HepG2 (cell line): Measurements from ENCODE around the gene ARHGAP45. TPM values are rescaled to one million over a fixed set of nuclear protein-coding genes. Genes with fewer than 3 reads are reported as not detected.

Experiments
- ATAC-seq: fragments of 200-7000 bp; cut with Tn5 transposase; 3 replicates; pipeline ENCODE4 v1.9.1; 2020; ENCODE audit warnings: mild to moderate bottlenecking, moderate library complexity
- BruUV-seq: library from RNA; stranded (reverse); fragments of 400-500 nt; replicated peaks from 2 replicates; lab custom pipeline; 2021; lab: Mats Ljungman, UMichigan
- CTCF ChIA-PET: fragments of 300-600 bp; formaldehyde crosslinking; extraction: SDS; loops from one replicate; lab custom pipeline; 2021; ENCODE audit warnings: low total read pairs, inconsistent platforms, low intra/inter-chr PET ratio; lab: Yijun Ruan, JAX
- POLR2A ChIA-PET: fragments of 350-600 bp; sonication (Branson Sonifier 250); formaldehyde crosslinking; loops from one replicate; lab custom pipeline; 2020; ENCODE audit warnings: antibody characterized with exemption, inconsistent platforms; lab: Yijun Ruan, JAX
- DNase-seq: peaks from one replicate; pipeline ENCODE4 v3.0.0-alpha.2; 2015; ENCODE audit warnings: low spot score
- FAIRE-seq: peaks from 3 replicates; lab custom pipeline; 2011; peaks lifted over from hg19 to GRCh38; lab: Jason Lieb, UNC
- H2AFZ ChIP-seq: one replicate; pipeline ENCODE4 v1.6.1; 2011; ENCODE audit warnings: low read length, inconsistent platforms
- H3K27ac ChIP-seq: fragments of 300-600 bp; 3 replicates; pipeline ENCODE4 v1.8.0; 2011; ENCODE audit warnings: mixed run types, mild to moderate bottlenecking, mixed read lengths, low read length, inconsistent platforms; ENCODE audit not compliant: insufficient read depth; ENCODE audit errors: extremely low read length
- H3K27me3 ChIP-seq, 2 experiments: fragments of 200-600 bp in 1 of 2; 2 replicates in 1 of 2; 3 replicates in 1 of 2; pipeline versions ENCODE4 v1.6.0 to v1.8.0; 2011; ENCODE audit warnings: low read length in 2 of 2, mild to moderate bottlenecking in 2 of 2, moderate library complexity in 2 of 2, inconsistent platforms in 1 of 2; ENCODE audit not compliant: insufficient read depth in 2 of 2, control insufficient read depth in 1 of 2
- H3K36me3 ChIP-seq, 2 experiments: fragments of 200-600 bp in 1 of 2; replicated peaks in 1 of 2; 2 replicates in 1 of 2; 3 replicates in 1 of 2; pipeline versions ENCODE4 v1.5.1 to v1.8.0; 2011; ENCODE audit warnings: low read length in 2 of 2, inconsistent platforms in 1 of 2; ENCODE audit not compliant: insufficient read depth in 2 of 2, control insufficient read depth in 1 of 2
- H3K4me1 ChIP-seq: 2 replicates; pipeline ENCODE4 v1.5.1; 2012; ENCODE audit warnings: low read length, inconsistent platforms; ENCODE audit not compliant: insufficient read depth
- H3K4me2 ChIP-seq: 2 replicates; pipeline ENCODE4 v1.6.0; 2011; ENCODE audit warnings: low read depth, low read length, inconsistent platforms
- H3K4me3 ChIP-seq, 3 experiments: fragments of 200-600 bp in 1 of 3; sonication (generic), shearing (Covaris generic) in 1 of 3; replicated peaks in 1 of 3; 2 replicates each; pipeline ENCODE4 v1.5.1; 2011 to 2016; ENCODE audit warnings: low read length in 3 of 3, inconsistent platforms in 2 of 3, low read depth in 2 of 3, mild to moderate bottlenecking in 2 of 3, control low read depth in 1 of 3, mixed read lengths in 1 of 3; ENCODE audit not compliant: insufficient read depth in 1 of 3
- H3K79me2 ChIP-seq: one replicate; pipeline ENCODE4 v1.6.1; 2011; ENCODE audit warnings: low read length, inconsistent platforms; ENCODE audit not compliant: insufficient read depth
- H3K9ac ChIP-seq: 2 replicates; pipeline ENCODE4 v1.6.0; 2011; ENCODE audit warnings: mild to moderate bottlenecking, low read depth, low read length, inconsistent platforms; ENCODE audit not compliant: insufficient read depth
- H3K9me3 ChIP-seq: 2 replicates; pipeline ENCODE4 v1.5.1; 2012; ENCODE audit warnings: mild to moderate bottlenecking, low read length
- H4K20me1 ChIP-seq: 2 replicates; pipeline ENCODE4 v1.6.0; 2011; ENCODE audit warnings: inconsistent platforms, mild to moderate bottlenecking, low read length, moderate library complexity; ENCODE audit not compliant: insufficient read depth
- AGO1 ChIP-seq: fragments of 200-400 bp; formaldehyde crosslinking; IDR thresholded peaks from 2 replicates; pipeline ENCODE4 v1.6.1; 2017; ENCODE audit warnings: mild to moderate bottlenecking, low read depth, low read length, moderate library complexity; ENCODE audit not compliant: poor library complexity, severe bottlenecking
- AGO2 ChIP-seq: fragments of 200-400 bp; formaldehyde crosslinking; optimal IDR thresholded peaks from 2 replicates; pipeline ENCODE3; 2017; ENCODE audit warnings: mild to moderate bottlenecking, low read depth, low read length, moderate library complexity
- ARID3A ChIP-seq: IDR thresholded peaks from 2 replicates; pipeline ENCODE4 v1.6.1; 2012; ENCODE audit warnings: low read depth, low read length, improper control_type of control experiment
- ETV6 ChIP-seq: sonication (generic); formaldehyde crosslinking; conservative IDR thresholded peaks from 2 replicates; pipeline ENCODE4 v1.4.0; 2020; ENCODE audit warnings: missing genetic modification reagents
- POLR2A ChIP-seq, 2 experiments: IDR thresholded peaks; 2 replicates each; pipeline ENCODE4 v1.6.1; 2011; ENCODE audit warnings: low read depth in 2 of 2, low read length in 2 of 2, mild to moderate bottlenecking in 1 of 2, moderate library complexity in 1 of 2; ENCODE audit not compliant: insufficient read depth in 1 of 2
- RCOR2 ChIP-seq: IDR thresholded peaks from 2 replicates; pipeline ENCODE4 v1.6.1; 2016; ENCODE audit warnings: missing biosample characterization, missing genetic modification reagents
- SOX13 ChIP-seq, 3 experiments: fragments of 450-650 bp in 1 of 3; sonication (generic) in 1 of 3; formaldehyde crosslinking in 1 of 3; IDR thresholded peaks in 2 of 3; conservative IDR thresholded peaks in 1 of 3; 2 replicates each; pipeline versions ENCODE4 v1.5.0 to v1.6.1; 2016 to 2020; ENCODE audit warnings: antibody characterized with exemption in 1 of 3, mild to moderate bottlenecking in 1 of 3, missing compliant biosample characterization in 1 of 3, missing genetic modification reagents in 1 of 3, moderate library complexity in 1 of 3
- ZNF574 ChIP-seq: sonication (generic); formaldehyde crosslinking; IDR thresholded peaks from 2 replicates; pipeline ENCODE4 v1.4.0; 2020; ENCODE audit warnings: missing genetic modification reagents
- WGBS: methylation state at CpG from one replicate; pipeline ENCODE4 v1.1.6; 2017; ENCODE audit warnings: low lambda C conversion rate; 5-methylcytosine and 5-hydroxymethylcytosine counted together
- in situ Hi-C: cut with HindIII; loops from 2 replicates; pipeline ENCODE4 v1.10.0; 2017; ENCODE audit warnings: low pct_unique_long_range_greater_than_20kb; ENCODE audit not compliant: extremely low pct_ligation_motif_present
- intact Hi-C: fragments of 100-400 bp; cut with micrococcal nuclease; formaldehyde crosslinking; loops from one replicate; pipeline ENCODE4 v1.10.0; 2022; ENCODE audit not compliant: unreplicated experiment
- polyA plus RNA-seq, 8 experiments: library from polyadenylated mRNA; depleted of rRNA in 3 of 8; stranded (reverse) in 7 of 8; unstranded in 1 of 8; fragments of >200 nt; fragmentation: Illumina TruSeq in 4 of 8; extraction: Trizol in 4 of 8; gene quantifications; 2 replicates each; pipeline versions ENCODE4 v1.2.1 to v1.2.3, GENCODE V29; 2011 to 2016; ENCODE audit warnings: low read depth in 4 of 8, missing spikeins in 1 of 8, mixed read lengths in 1 of 8; ENCODE audit not compliant: insufficient read depth in 1 of 8
- total RNA-seq, 5 experiments: library from RNA; depleted of rRNA; stranded (reverse); fragments of >200 nt; fragmentation: Illumina TruSeq; extraction: Trizol; gene quantifications; 2 replicates each; pipeline ENCODE4 v1.2.3, GENCODE V29; 2016; ENCODE audit warnings: low read depth in 1 of 5

ARHGAP45 gene
- total and polyA plus RNA-seq, 2 of the 13 experiments (the other 11 are each of a cell fraction or from before 2014, with no cell fraction given) = 0.84 to 32.0 TPM

GRCh38 chr19:1090731-1091543, 24.0 kb downstream of the ARHGAP45 start:
- 99% methylated on average over 28 of the region's 38 CpGs for WGBS
- H3K27ac ChIP-seq = no peak overlapping the region
- peaks cover 16% of the 10 kb centered on the region for H4K20me1 ChIP-seq
- intact Hi-C loops (no loop called here), in situ Hi-C loops (no loop called here)
- CTCF ChIA-PET = no interaction called here
- TF ChIP-seq RCOR2 (CRISPR knock-in tag) (no peak), POLR2A (IDR thresholded peaks at IDR 0.05; ENCODE audit: insufficient read depth in 1 of 2, low read depth in 2 of 2, low read length in 2 of 2) (no peak), AGO2 (peak; percentile 34)
- no peaks in the 10 kb centered on the region for H3K9me3 ChIP-seq
- no peak for ATAC-seq
- no peak for DNase-seq
- FAIRE-seq = no peak
- H3K4me3 ChIP-seq = no peak overlapping the region
- no TSS peak for BruUV-seq
- POLR2A ChIA-PET = interaction anchor here (1.3 kb wide), 1 partner anchor 26 kb away, joined by 4 read pairs; no protein-coding TSS in a partner anchor
- no peaks in the 10 kb centered on the region; a peak in 1 of 5 replicates for H3K27me3 ChIP-seq
- H2AFZ ChIP-seq = no peak overlapping the region
- no peak overlapping the region for H3K4me2 ChIP-seq
- peaks cover 12 to 40% of the 10 kb centered on the region in 2 experiments for H3K36me3 ChIP-seq
- H3K9ac ChIP-seq = no peak overlapping the region
- H3K4me1 ChIP-seq = peaks cover 20% of the 10 kb centered on the region
- peaks cover 30% of the 10 kb centered on the region for H3K79me2 ChIP-seq

- no peak for DNase-seq
- no TSS peak for BruUV-seq
- Histone ChIP-seq H3K4me1 (peaks cover 23% of the 10 kb centered on the region), H3K27ac (no peak overlapping the region), H3K4me3 (no peak overlapping the region), H2AFZ (no peak overlapping the region), H3K79me2 (peaks cover 30% of the 10 kb centered on the region), H3K36me3 (peaks cover 12 to 40% of the 10 kb centered on the region in 2 experiments), H3K4me2 (no peak overlapping the region), H4K20me1 (peaks cover 16% of the 10 kb centered on the region), H3K27me3 (no peaks in the 10 kb centered on the region; a peak in 1 of 5 replicates), H3K9me3 (no peaks in the 10 kb centered on the region), H3K9ac (no peak overlapping the region)
- in situ Hi-C loops = no loop called here
- ChIA-PET CTCF (no interaction called here), POLR2A (interaction anchor here (1.3 kb wide), 1 partner anchor 26 kb away, joined by 4 read pairs; no protein-coding TSS in a partner anchor)
- ATAC-seq = no peak
- FAIRE-seq = no peak
- 100% methylated on average over 1 of the region's 27 CpGs for WGBS
- intact Hi-C loops = no loop called here
- TF ChIP-seq SOX13 (IDR thresholded peaks at IDR 0.05) (no peak), SOX13 (CRISPR knock-in tag; conservative IDR thresholded peaks at IDR 0.05 in 1 of 2, IDR thresholded peaks at IDR 0.05 in 1 of 2) (no peak), AGO1 (no peak), ETV6 (CRISPR knock-in tag) (no peak), ARID3A (no peak), ZNF574 (CRISPR knock-in tag) (no peak)
These were observed 24.7 kb downstream of the ARHGAP45 start for GRCh38 chr19:1091544-1092175.
